Activated CD8-positive, alpha-beta memory T cell treated with anti-CD3 and anti-CD28 coated beads, Interleukin-2, amount 50 U/mL, for 1 hour (primary cell): ENCODE results near the gene CCDC167.
"Not testable (repeated sequence)": the region's sequence is repeated elsewhere in the genome, so short reads cannot be mapped to it uniquely, and the experiment has no call there.

Source experiments
- DNase-seq: peaks from one replicate; pipeline ENCODE4 v3.0.0-alpha.2; 2020; ENCODE audit errors: extremely low read depth

Gene CCDC167

DNA sequence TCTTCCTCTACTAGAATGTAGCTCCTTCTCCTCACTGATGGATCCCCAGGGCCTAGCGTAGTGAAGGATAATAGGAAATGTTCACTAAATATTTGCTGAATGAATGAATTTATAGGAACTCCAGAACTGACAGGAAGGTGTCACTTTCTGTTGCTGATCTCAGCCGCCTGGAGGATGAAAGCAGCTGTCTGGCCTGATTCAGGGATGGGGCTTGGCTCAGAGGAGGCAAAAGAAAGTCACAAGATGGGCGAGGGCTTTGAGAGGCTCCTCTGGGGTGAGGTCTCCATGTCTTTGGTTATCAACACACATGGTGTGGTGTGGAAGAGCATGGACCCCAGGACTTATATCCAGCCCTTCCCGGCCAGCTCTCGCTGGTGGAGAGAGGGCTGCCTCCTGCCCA, 11.5 kb upstream of the CCDC167 start:
- no peak for DNase-seq

DNA sequence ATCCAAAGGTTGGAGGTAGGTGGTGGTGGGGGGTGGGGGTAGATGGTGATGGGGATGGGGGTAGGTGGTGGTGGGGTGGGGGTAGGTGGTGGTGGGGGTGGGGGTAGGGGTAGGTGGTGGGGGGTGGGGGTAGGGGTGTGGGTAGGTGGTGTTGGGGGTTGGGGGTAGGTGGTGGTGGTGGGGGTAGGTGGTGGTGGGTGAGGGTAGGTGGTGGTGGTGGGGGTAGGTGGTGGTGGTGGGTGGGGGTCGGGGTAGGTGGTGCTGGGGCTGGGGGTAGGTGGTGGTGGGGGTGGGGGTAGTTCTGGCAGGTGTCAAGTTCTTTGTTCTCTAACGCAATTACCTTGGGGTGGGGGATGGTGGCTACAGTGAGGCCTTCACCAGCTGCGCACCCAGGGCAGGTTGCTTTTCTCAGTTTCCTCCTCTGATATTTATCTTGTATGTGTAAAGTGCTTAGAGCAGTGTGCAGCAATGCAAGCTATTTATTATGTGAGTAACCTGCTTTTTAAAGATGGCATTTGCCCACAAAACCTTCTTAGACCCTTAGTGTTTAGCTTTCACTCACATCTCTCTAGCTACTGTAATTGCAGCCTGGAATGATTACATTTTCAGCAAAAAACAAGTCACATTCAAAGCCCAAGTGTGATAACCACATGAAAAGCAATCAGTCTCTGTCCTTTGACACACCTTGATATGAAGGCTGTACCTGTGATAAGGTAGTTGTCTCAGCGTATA, 8.2 kb upstream of the CCDC167 start:
- DNase-seq: no peak

DNA sequence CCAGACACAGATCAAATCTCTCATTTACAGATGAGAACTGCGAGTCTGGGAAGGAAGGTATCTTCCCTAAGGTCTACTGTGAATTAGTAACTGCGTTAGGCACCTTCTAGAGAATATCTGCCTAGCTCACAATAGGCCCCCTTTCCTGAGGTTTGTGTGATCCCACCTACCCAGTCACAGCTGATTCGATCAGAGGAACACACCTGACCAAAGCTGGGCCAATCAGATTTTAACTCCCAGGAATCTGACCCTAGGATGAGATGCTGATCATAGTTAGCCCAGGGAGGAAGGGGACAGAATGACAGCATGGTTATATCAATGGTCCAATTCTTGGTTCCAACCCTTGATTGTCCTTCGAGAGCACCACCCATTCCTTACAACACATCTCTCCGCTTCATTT, 7.4 kb upstream of the CCDC167 start:
- DNase-seq: no peak

DNA sequence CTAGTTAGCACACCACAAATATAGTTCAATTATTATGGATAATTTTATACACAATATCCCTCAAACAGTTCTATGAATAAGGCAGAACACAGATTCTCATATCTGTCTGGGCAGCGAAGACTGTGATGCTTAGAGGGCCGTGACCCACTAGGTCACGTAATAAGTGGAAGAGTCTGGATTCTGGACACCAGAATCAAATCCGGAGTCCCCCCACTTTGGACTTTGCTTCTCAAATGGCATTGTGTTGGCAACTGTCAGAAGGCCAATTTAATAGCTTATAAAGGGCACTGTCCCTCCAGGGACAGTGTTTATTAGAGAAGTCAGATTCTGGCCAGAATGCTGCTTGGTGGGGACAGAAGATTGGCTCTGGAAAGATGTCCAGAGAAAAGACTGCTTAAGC, 6.8 kb upstream of the CCDC167 start:
- no peak for DNase-seq

DNA sequence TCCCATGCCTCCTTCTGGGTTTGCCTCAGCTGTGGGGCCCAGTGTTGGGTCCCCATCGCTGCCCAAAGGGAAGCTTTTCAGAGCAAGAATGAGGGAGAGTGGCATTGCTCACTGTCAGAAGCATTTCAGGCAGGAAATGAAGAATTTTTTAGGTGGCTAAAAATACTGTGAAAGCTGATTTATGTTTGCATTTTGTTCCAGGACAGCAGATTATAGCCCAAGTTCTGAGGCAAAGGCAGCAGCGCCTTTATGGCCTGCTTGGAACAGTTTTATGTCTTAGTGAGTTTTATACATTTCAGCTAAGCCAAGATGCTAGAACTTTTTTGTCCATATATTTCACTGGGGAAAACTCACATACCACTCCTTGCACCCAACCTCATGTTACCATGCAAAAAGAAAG, 4.3 kb upstream of the CCDC167 start:
- DNase-seq: no peak

DNA sequence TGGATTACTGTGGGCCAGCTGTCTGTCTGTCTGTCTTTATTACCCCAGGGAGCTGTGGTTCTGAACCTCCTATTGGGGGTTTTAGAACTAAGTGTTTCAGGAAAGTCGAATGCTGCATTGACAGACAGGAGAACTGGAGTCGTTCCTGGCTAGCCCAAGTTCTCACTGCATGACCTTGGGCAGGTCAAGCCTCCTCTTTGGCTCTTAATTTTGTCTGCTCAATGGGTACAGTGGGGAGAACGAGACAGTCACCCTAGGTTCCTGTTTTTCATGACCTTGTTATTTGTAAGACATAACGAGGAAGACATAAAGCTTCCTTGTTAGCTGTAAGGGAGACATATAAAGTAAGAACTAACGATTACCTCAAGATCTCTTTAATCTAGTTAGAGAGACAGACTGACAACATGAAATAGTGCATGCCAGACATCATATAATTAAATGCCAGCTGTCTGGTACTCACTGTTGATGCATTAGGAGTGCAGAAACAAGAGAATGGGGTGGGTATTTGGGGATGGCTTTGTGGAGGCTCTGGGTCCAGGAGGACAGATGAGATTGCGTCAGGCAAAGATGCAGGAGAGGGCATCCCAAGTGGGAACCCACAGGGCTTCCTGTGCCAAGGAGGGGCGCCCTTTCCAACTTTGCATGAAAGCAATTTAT, 3.7 kb upstream of the CCDC167 start:
- DNase-seq: no peak

DNA sequence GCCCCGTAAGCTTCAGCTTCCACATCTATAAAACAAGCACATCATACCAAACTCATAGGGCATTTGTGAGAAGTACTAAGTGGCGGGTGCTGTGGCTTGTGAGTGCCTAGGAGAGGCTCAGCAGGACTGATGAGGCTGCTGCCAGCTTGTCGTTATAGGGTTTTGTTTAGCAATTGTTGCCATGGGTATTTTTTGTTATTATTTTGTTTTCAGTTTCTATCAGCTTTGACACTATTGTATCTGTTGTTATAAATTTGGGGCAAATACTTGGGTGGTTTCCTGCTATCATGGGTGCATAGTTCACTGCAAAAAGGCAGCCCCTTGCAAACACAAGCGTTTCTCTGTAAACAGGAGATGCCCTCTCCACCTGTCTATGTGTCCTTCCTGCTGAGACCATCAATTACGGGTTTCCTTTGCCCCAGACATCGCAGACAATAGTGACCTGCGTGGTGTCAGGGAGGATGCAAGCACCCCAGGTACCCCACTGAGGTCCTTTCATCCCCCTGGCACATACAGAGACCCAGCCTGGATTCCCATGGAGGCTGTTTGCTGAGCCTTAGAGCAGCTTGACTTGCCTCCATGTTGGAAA, 3.1 kb upstream of the CCDC167 start:
- DNase-seq: no peak

DNA sequence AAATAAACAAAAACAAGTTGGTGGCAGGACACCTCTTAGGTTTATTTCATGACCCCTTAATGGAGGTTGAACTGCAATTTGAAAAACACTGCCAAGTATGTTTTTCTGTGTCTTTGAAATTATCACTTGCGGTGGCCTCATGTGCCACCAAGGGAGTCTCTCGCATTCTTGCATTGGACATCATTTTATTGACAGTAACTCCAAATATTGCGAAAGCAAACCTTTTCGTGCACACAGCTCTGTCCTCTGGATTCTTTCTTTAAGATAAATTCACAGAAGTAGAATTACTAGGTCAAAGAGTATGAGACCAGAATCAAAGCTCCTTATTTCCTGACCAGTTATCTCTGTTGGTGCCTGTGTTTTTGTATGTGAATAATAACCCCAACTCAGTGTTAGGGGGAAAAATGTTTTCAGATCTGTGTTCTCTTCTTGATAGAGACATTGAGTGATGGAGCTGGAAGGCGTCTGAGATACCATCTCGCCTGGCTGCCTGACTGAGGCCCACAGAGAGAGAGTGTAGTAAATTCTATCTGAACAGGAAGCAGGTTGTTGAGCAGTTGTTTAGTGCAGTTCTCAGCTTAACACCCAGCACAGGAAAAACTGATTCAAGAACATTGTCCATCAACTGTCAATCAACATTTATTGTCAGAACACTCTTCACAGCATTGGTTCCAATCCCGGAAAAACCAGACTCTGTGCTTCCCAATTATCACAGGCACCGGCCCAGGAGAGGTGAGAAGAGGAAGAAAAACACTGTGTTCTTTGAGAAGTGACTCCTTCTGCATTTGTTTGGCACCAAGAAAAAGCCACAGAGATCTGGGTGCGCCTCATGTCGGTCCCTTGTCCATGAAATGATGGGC, 2.2 kb upstream of the CCDC167 start:
- DNase-seq: no peak

DNA sequence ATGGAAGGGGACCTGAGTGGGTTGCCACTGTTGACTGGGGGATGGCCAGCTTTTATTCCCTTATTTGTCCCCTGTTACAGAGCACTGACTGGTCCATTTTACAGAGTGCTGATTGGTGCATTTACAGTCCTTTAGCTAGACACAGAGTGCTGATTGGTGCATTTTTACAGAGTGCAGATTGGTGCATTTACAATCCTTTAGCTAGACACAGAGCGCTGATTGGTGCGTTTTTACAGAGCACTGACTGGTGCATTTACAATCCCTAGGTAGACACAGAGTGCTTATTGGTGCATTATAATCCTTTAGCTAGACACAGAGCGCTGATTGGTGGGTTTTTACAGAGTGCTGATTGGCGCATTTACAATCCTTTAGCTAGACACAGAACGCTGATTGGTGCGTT, 1.2 kb upstream of the CCDC167 start:
- not testable (repeated sequence) for DNase-seq

DNA sequence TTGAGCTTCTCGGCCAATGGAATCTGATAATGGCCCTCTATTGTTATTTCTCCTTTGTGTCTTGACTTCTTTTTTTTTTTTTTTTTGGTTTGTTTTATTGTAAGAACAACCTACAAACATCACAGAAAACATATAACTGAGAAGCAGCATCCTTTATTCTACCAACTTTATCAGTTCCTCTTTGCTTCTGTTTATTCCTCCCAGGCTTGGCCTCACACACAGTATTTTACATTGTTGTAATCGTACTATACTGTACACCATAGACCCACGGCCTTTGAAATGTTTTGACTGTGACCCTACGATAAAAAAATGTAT, 558 bp upstream of the CCDC167 start:
- no peak for DNase-seq

DNA sequence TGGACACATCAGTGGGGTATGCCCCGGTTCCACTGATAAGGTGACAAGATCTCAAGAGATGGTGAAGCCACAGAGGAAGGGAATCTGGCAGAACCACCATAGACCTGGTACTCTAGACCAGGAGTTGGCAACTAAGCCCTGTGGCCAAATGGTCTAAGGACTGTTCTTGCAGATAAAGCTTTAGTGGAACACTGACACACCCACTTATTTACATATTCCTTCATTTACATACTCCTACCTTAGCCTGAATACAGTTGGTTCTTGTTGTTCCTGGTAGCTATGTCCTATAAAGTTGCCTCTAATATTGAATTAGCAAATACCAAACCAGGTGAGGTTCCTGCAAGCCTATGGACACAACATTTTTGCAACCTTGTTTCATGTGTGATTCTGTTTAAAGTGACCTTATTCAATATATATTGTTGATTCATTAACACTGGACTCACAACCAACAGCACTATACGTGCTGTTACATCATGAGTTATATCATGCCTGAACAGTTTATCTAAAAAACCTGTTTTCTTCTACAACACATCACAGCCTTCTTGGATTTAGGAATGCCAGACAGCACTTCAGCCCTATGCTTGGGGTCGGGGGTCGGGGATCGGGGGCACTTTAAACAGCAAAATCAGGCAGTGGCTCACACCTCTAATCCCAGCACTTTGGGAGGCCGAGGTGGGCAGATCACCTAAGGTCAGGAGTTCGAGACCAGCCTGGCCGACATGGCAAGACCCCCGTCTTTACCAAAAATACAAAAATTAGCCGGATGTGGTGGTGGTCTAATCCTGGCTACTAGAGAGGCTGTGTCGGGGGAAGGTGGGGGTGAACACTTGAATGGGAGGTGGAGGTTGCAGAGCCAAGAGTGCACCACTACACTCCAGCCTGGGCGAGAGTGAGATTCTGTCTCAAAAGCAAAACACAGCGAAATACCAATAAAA, 2.5 kb downstream of the CCDC167 start:
- DNase-seq: no peak

DNA sequence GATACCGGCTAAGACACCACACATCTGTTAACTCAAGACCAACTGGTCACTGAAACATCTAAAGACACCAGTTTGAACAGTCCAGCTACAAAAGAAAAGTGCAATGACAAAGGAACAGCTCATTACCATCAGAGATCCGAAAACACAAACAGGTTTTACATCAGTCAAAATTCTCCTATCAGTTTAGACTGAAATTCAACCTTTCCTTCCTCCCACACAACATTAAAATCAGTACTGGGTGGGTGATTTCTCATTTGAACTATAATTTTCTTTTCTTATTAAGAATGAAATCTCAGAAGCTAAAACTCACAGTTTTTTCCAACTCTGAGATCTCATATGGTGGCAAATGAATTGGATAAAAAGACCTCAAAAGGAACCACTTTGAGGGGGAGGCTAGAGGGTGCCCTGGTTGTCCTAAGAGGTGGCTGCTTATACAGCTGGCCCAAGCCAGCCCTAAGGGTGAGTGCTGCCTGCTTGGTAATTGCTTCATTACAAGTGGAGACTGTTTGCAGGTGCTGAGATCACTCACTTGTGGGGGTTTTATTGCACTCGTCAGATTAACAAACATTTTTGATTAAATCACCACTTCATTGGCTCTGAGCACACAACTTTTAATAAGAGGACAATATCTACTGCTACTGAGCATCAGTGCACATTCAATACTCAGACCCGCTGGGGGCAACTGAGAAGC, 4.3 kb downstream of the CCDC167 start:
- no peak for DNase-seq

DNA sequence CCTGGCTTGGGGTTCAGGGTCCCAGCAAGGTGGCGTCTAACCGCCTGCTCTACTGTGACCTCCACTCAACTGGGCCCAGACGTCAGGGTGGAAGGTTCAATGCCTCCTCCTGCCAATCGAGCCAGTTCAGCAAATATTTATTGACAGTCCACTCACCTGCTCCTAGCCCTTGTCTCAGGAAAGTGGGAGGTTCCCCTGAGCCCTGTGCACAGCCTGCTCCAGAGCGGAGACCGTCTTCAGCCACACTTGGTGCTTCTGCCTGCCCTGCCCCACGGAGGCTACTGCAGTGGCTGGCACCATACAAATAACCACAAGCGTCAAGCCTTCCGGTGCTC, 6.1 kb downstream of the CCDC167 start:
- no peak for DNase-seq

DNA sequence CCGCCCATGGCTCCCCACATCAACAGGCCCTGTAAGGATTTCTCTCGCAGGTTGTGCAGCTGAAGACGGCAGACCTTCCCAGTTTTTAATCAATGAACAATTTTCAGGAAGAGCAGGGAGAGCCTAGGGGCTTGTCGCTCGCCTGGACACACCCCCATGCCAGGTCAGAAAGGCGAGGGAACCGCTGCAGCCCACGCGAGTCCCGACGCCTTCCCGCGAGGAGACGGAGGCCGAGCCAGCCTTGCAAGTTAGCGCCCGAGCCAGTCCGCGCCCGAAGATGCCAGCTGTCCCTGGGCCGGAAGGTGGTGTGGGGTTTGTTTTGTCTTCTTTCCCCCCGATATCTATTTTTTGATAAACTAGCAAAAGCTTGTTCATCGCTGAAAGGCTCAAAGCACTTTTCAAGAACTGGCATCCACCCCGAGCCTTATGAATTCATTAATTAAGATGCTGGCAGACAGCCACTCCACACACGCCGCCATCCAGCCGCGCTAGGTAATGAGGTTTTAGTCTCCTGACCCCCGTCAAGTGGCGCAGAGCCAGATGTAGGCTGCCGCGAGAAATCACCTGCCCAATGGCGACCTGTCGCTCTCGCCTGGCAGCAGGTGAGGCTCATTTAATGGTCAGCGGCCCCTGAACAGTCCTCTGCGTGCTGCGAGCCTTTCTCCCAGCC, 6.6 kb downstream of the CCDC167 start:
- DNase-seq: no peak

DNA sequence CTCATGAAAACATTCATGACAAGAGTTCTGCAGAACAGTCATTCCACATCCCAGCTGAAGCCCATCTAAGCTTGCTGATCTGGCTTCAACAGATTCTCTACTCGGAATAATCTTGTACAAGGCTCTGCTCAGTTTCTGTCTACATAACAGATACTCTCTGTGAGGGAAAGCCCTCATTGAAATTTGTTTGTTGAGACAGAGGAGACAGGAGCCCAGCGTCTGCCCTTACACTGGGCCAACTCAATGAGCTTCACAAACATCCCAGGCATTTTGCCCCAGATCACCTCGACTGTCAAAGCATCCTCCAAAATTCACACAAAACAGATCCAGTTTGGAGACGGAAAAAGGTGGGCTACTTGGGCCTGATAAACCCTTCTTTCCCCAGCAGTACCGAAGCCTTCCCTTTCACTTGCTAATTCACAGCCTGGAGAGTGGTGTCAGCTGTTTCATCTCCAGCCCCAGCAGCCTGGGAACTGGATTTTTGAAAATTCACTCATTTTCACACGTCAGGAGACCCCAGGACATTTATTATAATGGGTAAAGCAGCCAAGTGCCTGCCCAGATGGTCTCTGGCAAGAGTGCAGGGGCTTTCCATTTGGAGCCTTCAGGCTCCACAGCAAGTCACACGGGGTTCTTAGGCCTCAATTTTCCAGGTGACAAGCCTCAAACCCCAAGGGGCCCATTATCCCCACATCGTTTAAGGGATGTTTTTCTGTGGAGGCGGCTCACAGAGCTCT, 7.3 kb downstream of the CCDC167 start:
- DNase-seq: no peak

DNA sequence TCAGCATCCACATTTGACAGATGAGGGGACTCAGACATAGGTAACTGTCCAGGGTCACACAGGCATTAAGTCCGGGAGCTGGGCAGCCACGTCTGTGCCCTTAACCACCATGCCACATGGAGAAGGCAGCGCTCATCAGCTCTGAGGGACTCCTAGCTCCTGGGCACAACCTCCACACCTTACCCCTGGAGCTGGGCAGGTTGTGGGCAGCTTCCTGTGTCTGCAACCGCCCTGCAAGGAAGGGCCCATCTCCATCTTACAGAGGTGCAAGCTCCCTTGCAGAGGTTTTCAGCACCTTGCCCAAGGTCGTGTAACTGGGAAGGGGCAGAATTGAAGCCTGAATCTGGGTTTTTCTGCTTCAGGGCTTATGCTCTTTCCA, 7.9 kb downstream of the CCDC167 start:
- no peak for DNase-seq

DNA sequence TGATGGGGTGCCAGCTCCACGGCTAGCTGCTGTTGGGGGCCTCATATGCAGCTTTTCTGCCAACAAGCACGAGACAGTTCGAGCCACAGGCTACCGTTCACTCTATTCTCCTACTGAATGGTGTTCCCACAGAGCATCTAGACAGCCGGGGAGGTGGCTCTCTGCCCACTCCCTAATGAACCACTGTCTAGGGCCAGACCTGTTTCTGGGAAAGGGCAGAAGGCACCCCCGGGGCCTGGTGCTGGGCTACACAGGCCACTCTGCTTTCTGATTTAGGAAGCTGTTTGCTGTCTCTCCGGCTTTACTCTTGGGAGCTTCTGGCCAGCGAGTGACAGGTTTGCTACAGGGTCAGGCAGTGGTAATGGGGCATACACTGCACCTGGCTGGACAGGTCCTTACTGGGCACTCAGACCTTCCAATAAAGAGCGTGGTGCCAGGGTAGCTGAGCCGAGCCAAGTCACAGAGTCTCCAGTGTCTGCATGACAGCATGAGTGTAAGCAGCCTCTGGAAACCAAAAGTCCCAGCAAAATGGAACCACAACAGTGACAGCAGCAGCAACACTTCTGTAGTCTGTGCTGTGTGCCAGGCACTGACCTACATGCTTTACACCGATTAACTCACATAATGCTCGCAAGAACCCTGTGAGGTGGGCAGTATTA, 8.4 kb downstream of the CCDC167 start:
- DNase-seq: no peak

DNA sequence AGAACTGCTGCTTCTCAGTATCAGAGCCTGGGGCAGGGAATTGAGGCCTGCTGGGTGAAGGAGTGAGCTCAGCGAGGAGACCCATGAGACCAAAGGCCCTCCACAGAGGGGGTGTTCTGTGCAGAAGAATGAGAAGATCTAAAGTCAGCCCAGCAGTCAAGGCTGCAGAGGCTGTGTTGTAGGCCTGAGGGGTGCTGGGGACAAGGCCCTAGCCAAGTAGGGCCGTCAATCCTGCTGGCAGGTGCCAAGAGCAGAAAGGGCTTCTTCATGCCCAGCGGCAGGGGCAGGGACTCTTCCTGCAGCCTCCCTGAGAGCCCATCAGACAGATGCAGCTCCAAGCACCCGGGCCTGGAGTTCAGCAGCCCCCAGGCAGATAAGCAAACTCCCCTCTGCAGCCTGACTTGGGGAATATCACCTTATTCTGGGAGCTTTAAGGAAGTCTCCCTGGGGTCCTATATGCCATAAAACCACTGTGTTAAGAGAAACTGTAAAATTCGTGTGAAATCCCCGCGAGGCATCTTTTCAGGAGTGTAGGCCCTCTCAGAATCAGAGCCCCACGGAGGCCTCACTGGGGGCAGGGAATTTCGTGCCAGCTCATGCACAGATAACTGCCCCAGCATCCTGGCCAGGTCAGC, 9.0 kb downstream of the CCDC167 start:
- no peak for DNase-seq
